HL-60 (cell line): ENCODE results near the gene PPP3CA.

Experiments
- DNase-seq, 2 experiments: peaks; one replicate each; pipeline ENCODE4 v3.0.0-alpha.2; 2010 to 2020; ENCODE audit warnings: low read depth in 1 of 2, low spot score in 1 of 2
- H3K27ac ChIP-seq: fragments of 250-450 bp; sonication (Bioruptor Pico); replicated peaks from 2 replicates; pipeline ENCODE4 v1.5.1; 2020; ENCODE audit warnings: mild to moderate bottlenecking, moderate library complexity
- H3K27me3 ChIP-seq: fragments of 250-450 bp; sonication (Bioruptor Pico); 2 replicates; pipeline ENCODE4 v1.5.1; 2021; ENCODE audit warnings: mild to moderate bottlenecking, moderate library complexity; ENCODE audit not compliant: insufficient read depth, poor library complexity, severe bottlenecking
- H3K4me3 ChIP-seq: replicated peaks from 2 replicates; pipeline ENCODE4 v1.5.1; 2011; ENCODE audit warnings: mild to moderate bottlenecking, control low read depth, low read length; ENCODE audit not compliant: insufficient read depth
- CTCF ChIP-seq: IDR thresholded peaks from one replicate; pipeline ENCODE4 v1.5.1; 2011; ENCODE audit warnings: low read length, control low read depth, inconsistent platforms; ENCODE audit not compliant: insufficient read depth
- GABPA ChIP-seq: IDR thresholded peaks from 2 replicates; pipeline ENCODE4 v1.6.1; 2012; ENCODE audit warnings: low read depth
- POLR2AphosphoS5 ChIP-seq: IDR thresholded peaks from 2 replicates; pipeline ENCODE4 v1.6.1; 2012; ENCODE audit warnings: low read depth
- REST ChIP-seq: IDR thresholded peaks from 2 replicates; pipeline ENCODE4 v1.6.1; 2012; ENCODE audit warnings: low read depth; ENCODE audit not compliant: insufficient replicate concordance
- SPI1 ChIP-seq: IDR thresholded peaks from 2 replicates; pipeline ENCODE4 v1.6.1; 2012; ENCODE audit warnings: low read depth, mild to moderate bottlenecking, borderline replicate concordance

PPP3CA gene

GRCh38 chr4:101010987-101011386 lies 336.3 kb downstream of the PPP3CA start:
- DNase-seq, result no peak
- H3K4me3 ChIP-seq, result no peak overlapping the region
- H3K27me3 ChIP-seq, result no peaks in the 10 kb centered on the region
- H3K27ac ChIP-seq, result no peak overlapping the region
- TF ChIP-seq SPI1, result no peak

GRCh38 chr4:101009471-101009870 lies 337.9 kb downstream of the PPP3CA start:
- Histone ChIP-seq H3K27me3 (no peaks in the 10 kb centered on the region), H3K4me3 (no peak overlapping the region), H3K27ac (no peak overlapping the region)
- DNase-seq, result no peak
- TF ChIP-seq POLR2AphosphoS5 (no peak), SPI1 (no peak), GABPA (no peak), REST (no peak), CTCF (no peak)

DNA sequence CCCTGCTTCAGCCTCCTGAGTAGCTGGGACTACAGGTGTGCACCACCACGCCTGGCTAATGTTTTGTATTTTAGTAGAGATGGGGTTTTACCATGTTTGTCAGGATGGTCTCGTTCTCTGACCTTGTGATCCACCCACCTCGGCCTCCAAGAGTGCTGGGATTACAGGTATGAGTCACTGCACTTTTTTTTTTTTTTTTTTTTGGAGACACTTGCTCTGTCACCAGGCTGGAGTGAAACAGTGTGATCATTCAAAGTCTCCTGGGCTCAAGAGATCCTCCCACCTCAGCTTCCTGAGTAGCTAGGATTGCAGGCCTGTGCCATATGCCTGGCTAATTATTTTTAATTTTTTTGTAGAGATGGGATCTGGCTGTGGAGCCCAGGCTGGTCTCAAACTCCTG lies 338.8 kb downstream of the PPP3CA start:
- Histone ChIP-seq H3K27me3 (no peaks in the 10 kb centered on the region), H3K4me3 (no peak overlapping the region), H3K27ac (no peak overlapping the region)
- no peak for DNase-seq
- TF ChIP-seq SPI1 (no peak), REST (no peak), POLR2AphosphoS5 (no peak), GABPA (no peak), CTCF (no peak)

DNA sequence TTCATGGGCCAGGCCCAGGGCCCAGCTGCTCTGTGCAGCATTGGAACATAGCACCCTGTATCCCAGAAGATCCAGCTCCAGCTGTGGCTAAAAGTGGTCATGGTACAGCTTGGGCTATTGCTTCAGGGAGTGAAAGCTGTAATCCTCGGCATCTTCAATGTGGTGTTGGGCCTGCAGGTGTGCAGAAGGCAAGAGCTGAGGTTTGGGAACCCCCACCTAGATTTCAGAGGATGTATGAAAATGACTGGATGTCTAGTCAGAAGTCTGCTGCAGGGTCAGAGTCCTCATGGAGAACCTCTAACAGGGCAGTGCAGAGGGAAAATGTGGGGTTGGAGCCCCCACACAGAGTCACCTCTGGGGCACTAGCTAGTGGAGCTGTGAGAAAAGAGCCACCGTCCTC lies 341.7 kb downstream of the PPP3CA start:
- H3K27me3 ChIP-seq, result no peaks in the 10 kb centered on the region
- no peak for TF ChIP-seq POLR2AphosphoS5
- no peak for TF ChIP-seq CTCF
- no peak for TF ChIP-seq SPI1
- TF ChIP-seq GABPA, result no peak
- TF ChIP-seq REST, result no peak
- no peak overlapping the region for H3K27ac ChIP-seq
- H3K4me3 ChIP-seq, result no peak overlapping the region
- DNase-seq, result no peak
